HepG2 (cell line): ENCODE measurements around the gene SMOC1. TPM values are rescaled to one million over a fixed set of nuclear protein-coding genes. Genes with fewer than 3 reads are reported as not detected.

Source experiments
- CSRNP1 ChIP-seq: sonication (generic); formaldehyde crosslinking; IDR thresholded peaks from 2 replicates; pipeline ENCODE4 v1.8.1; 2023; ENCODE audit warnings: mild to moderate bottlenecking, missing genetic modification reagents
- GMEB2 ChIP-seq: IDR thresholded peaks from 2 replicates; pipeline ENCODE4 v1.6.1; 2016; ENCODE audit warnings: missing biosample characterization, missing genetic modification reagents, low read depth
- IKZF5 ChIP-seq: IDR thresholded peaks from 2 replicates; pipeline ENCODE4 v1.6.1; 2018; ENCODE audit warnings: missing genetic modification reagents, mild to moderate bottlenecking, missing compliant biosample characterization
- KLF16 ChIP-seq, 2 experiments: sonication (generic) in 1 of 2; formaldehyde crosslinking in 1 of 2; IDR thresholded peaks; 2 replicates each; pipeline versions ENCODE4 v1.6.1 to v1.8.0; 2016 to 2023; ENCODE audit warnings: missing genetic modification reagents in 2 of 2, missing compliant biosample characterization in 1 of 2
- MXD3 ChIP-seq: IDR thresholded peaks from 2 replicates; pipeline ENCODE4 v1.6.1; 2016; ENCODE audit warnings: mild to moderate bottlenecking, missing biosample characterization, missing genetic modification reagents
- MXI1 ChIP-seq: IDR thresholded peaks from 3 replicates; pipeline ENCODE4 v1.6.1; 2012; ENCODE audit warnings: low read depth, low read length, inconsistent platforms, borderline replicate concordance
- NCOA2 ChIP-seq: sonication (generic); formaldehyde crosslinking; IDR thresholded peaks from 2 replicates; pipeline ENCODE4 v1.8.0; 2022; ENCODE audit warnings: inconsistent platforms
- PLRG1 ChIP-seq: fragments of 450-650 bp; conservative IDR thresholded peaks from 2 replicates; pipeline ENCODE4 v1.6.1; 2016
- RAD51 ChIP-seq: fragments of 450-650 bp; IDR thresholded peaks from 2 replicates; pipeline ENCODE4 v1.6.1; 2016; ENCODE audit warnings: borderline replicate concordance
- RARG ChIP-seq: sonication (generic); formaldehyde crosslinking; IDR thresholded peaks from 2 replicates; pipeline ENCODE4 v1.4.0; 2020; ENCODE audit warnings: low read depth, mild to moderate bottlenecking, missing genetic modification reagents
- REXO4 ChIP-seq: sonication (generic); formaldehyde crosslinking; IDR thresholded peaks from 2 replicates; pipeline ENCODE4 v1.8.0; 2022; ENCODE audit warnings: missing genetic modification reagents, mild to moderate bottlenecking, borderline replicate concordance
- SRSF9 ChIP-seq: fragments of 200-400 bp; formaldehyde crosslinking; IDR thresholded peaks from 2 replicates; pipeline ENCODE4 v1.6.1; 2018; ENCODE audit warnings: borderline replicate concordance, mild to moderate bottlenecking, low read depth, low read length; ENCODE audit not compliant: insufficient read depth, poor library complexity, severe bottlenecking
- THYN1 ChIP-seq: sonication (generic); formaldehyde crosslinking; IDR thresholded peaks from 2 replicates; pipeline ENCODE4 v1.8.1; 2023; ENCODE audit warnings: low read depth, mild to moderate bottlenecking, moderate library complexity, missing genetic modification reagents, borderline replicate concordance
- YY1 ChIP-seq: IDR thresholded peaks from 2 replicates; pipeline ENCODE4 v1.6.1; 2011; ENCODE audit warnings: low read length, low read depth, moderate library complexity, mild to moderate bottlenecking; ENCODE audit not compliant: insufficient read depth, insufficient replicate concordance
- ZBTB21 ChIP-seq: sonication (generic); formaldehyde crosslinking; IDR thresholded peaks from 2 replicates; pipeline ENCODE4 v1.4.0; 2020; ENCODE audit warnings: missing genetic modification reagents
- ZNF605 ChIP-seq: sonication (generic); formaldehyde crosslinking; IDR thresholded peaks from 2 replicates; pipeline ENCODE4 v1.8.0; 2022; ENCODE audit warnings: mild to moderate bottlenecking, missing genetic modification reagents
- polyA plus RNA-seq, 8 experiments: library from polyadenylated mRNA; depleted of rRNA in 3 of 8; stranded (reverse) in 7 of 8; unstranded in 1 of 8; fragments of >200 nt; fragmentation: Illumina TruSeq in 4 of 8; extraction: Trizol in 4 of 8; gene quantifications; 2 replicates each; pipeline versions ENCODE4 v1.2.1 to v1.2.3, GENCODE V29; 2011 to 2016; ENCODE audit warnings: low read depth in 4 of 8, missing spikeins in 1 of 8, mixed read lengths in 1 of 8; ENCODE audit not compliant: insufficient read depth in 1 of 8
- total RNA-seq, 5 experiments: library from RNA; depleted of rRNA; stranded (reverse); fragments of >200 nt; fragmentation: Illumina TruSeq; extraction: Trizol; gene quantifications; 2 replicates each; pipeline ENCODE4 v1.2.3, GENCODE V29; 2016; ENCODE audit warnings: low read depth in 1 of 5
- TF ChIP-seq, protein P1 (sequence below): sonication (generic); formaldehyde crosslinking; IDR thresholded peaks from 2 replicates; pipeline ENCODE4 v1.4.0; 2020; ENCODE audit warnings: missing genetic modification reagents
- TF ChIP-seq, protein P2 (sequence below): sonication (generic); formaldehyde crosslinking; IDR thresholded peaks from 2 replicates; pipeline ENCODE4 v1.5.1; 2020; ENCODE audit warnings: missing genetic modification reagents, mild to moderate bottlenecking, borderline replicate concordance
- TF ChIP-seq, protein P3 (sequence below): sonication (generic); formaldehyde crosslinking; IDR thresholded peaks from 2 replicates; pipeline ENCODE4 v1.8.1; 2023; ENCODE audit warnings: mild to moderate bottlenecking, moderate library complexity, missing genetic modification reagents

SMOC1 gene
- total and polyA plus RNA-seq, 2 of the 13 experiments (the other 11 are each of a cell fraction or from before 2014, with no cell fraction given), result 17.8 to 35.6 TPM

GRCh38 chr14:69876848-69877306, 2.3 kb upstream of the SMOC1 start (continued):
- TF ChIP-seq, protein P1, sequence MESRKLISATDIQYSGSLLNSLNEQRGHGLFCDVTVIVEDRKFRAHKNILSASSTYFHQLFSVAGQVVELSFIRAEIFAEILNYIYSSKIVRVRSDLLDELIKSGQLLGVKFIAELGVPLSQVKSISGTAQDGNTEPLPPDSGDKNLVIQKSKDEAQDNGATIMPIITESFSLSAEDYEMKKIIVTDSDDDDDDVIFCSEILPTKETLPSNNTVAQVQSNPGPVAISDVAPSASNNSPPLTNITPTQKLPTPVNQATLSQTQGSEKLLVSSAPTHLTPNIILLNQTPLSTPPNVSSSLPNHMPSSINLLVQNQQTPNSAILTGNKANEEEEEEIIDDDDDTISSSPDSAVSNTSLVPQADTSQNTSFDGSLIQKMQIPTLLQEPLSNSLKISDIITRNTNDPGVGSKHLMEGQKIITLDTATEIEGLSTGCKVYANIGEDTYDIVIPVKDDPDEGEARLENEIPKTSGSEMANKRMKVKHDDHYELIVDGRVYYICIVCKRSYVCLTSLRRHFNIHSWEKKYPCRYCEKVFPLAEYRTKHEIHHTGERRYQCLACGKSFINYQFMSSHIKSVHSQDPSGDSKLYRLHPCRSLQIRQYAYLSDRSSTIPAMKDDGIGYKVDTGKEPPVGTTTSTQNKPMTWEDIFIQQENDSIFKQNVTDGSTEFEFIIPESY, result peak; percentile 35; the same call in 1 of the 2 replicates
- TF ChIP-seq PLRG1 (no peak), RARG (no peak), ZBTB21 (0 out of 2 replicates have a peak, but pooled peaks have one; percentile 23), ZNF605 (CRISPR knock-in tag) (peak; percentile 54; the same call in 1 of the 2 replicates), MXI1 (peak; percentile 69; the same call in 1 of the 3 replicates), IKZF5 (CRISPR knock-in tag) (peak; percentile 58; the same call in 1 of the 2 replicates), THYN1 (CRISPR knock-in tag) (0 out of 2 replicates have a peak, but pooled peaks have one; percentile 58), NCOA2 (CRISPR knock-in tag) (peak; percentile 74), SRSF9 (no peak), KLF16 (CRISPR knock-in tag; IDR thresholded peaks at IDR 0.05) (peak in 1 of 2 experiments; percentile 47; a peak in 1 of 4 replicates), CSRNP1 (CRISPR knock-in tag) (peak; percentile 69; the same call in 1 of the 2 replicates), RAD51 (no peak), YY1 (peak; percentile 18), REXO4 (CRISPR knock-in tag) (no peak), GMEB2 (CRISPR knock-in tag) (no peak), MXD3 (peak; percentile 50; the same call in 1 of the 2 replicates)
- TF ChIP-seq, protein P2, sequence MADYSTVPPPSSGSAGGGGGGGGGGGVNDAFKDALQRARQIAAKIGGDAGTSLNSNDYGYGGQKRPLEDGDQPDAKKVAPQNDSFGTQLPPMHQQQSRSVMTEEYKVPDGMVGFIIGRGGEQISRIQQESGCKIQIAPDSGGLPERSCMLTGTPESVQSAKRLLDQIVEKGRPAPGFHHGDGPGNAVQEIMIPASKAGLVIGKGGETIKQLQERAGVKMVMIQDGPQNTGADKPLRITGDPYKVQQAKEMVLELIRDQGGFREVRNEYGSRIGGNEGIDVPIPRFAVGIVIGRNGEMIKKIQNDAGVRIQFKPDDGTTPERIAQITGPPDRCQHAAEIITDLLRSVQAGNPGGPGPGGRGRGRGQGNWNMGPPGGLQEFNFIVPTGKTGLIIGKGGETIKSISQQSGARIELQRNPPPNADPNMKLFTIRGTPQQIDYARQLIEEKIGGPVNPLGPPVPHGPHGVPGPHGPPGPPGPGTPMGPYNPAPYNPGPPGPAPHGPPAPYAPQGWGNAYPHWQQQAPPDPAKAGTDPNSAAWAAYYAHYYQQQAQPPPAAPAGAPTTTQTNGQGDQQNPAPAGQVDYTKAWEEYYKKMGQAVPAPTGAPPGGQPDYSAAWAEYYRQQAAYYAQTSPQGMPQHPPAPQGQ, result no peak
- TF ChIP-seq, protein P3, sequence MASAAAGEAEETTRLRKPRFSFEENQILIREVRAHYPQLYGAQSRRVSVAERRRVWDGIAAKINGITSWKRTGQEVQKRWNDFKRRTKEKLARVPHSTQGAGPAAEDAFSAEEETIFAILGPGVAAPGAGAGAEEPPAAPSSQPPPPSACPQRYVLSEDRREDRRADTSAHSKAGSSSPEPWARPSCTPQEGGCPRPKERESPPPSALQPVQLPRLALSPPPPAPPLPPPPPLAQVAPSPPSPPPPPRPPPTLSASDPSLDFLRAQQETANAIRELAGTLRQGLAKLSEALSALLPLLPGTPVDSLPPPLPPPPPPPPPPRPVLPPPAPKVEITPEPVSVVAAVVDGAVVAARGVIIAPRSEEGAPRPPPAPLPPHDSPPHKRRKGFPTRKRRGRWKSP (CRISPR knock-in tag), result 0 out of 2 replicates have a peak, but pooled peaks have one; percentile 52
